ENCODE measurements around the gene U2AF2. TPM values are rescaled to one million over a fixed set of nuclear protein-coding genes. Genes with fewer than 3 reads are reported as not detected.
A peak's percentile ranks its signal among the peaks of the same experiment; 100 is the strongest.

The U2AF2 gene
- total and polyA plus RNA-seq, 2 of the 4 experiments (the other 2 are of a cell fraction): 120 to 260 TPM

- H2BK120ac ChIP-seq (ENCODE audit: low read depth, low read length): no peak overlapping the region
- DNase-seq (peak; percentile 13), ATAC-seq (ENCODE audit: low read depth) (no peak)
- no peak overlapping the region for H3K56ac ChIP-seq (ENCODE audit: extremely low read depth, insufficient read depth, low read length)
- peaks cover 10% of the 10 kb centered on the region for H3K4me1 ChIP-seq (ENCODE audit: control insufficient read depth, insufficient read depth, low read length)
- peaks cover 63% of the 10 kb centered on the region for H4K20me1 ChIP-seq (ENCODE audit: insufficient read depth, low read length)
- no peak overlapping the region for H4K91ac ChIP-seq (ENCODE audit: insufficient read depth, low read depth, low read length)
- peak overlapping the region; percentile 34 for H3K9ac ChIP-seq (ENCODE audit: low read depth, low read length)
- in situ Hi-C loops (cut with MboI; ENCODE audit: low sequenced_read_pairs) (loop anchor here (25.0 kb wide), 1 partner anchor 461 kb away; the partner anchor contains the start of gene ZNF444), dilution Hi-C loops (cut with HindIII; ENCODE audit: low sequenced_read_pairs, unreplicated experiment) (no loop called here), intact Hi-C loops (cut with micrococcal nuclease) (no loop called here)
- H2AK5ac ChIP-seq (ENCODE audit: low read depth, low read length): no peak overlapping the region
- no peak overlapping the region for H4K8ac ChIP-seq (ENCODE audit: low read depth in 2 of 2, low read length in 2 of 2)
- H3K23ac ChIP-seq (ENCODE audit: low read depth, low read length): no peak overlapping the region
- no peak overlapping the region for H3K27ac ChIP-seq (ENCODE audit: insufficient read depth, low read length)
- H3K79me1 ChIP-seq (ENCODE audit: low read depth in 1 of 2, low read length in 2 of 2): peaks cover 13 to 64% of the 10 kb centered on the region in 2 experiments
- 81% methylated on average over 2 of the region's 5 CpGs; no CpG with 5 or more reads in 1 of the 2 experiments for WGBS, 2 experiments (ENCODE audit: extremely low coverage in 2 of 2, insufficient read length in 1 of 2)
- H2AK9ac ChIP-seq (replicated peaks; ENCODE audit: low read depth, low read length, poor library complexity): no peak overlapping the region
- H3K36me3 ChIP-seq (ENCODE audit: control insufficient read depth, insufficient read depth, low read length): peaks cover 37% of the 10 kb centered on the region
- no peaks in the 10 kb centered on the region for H3K9me3 ChIP-seq (ENCODE audit: control insufficient read depth, insufficient read depth, low read length)
- no peak overlapping the region for H2BK15ac ChIP-seq (ENCODE audit: low read depth, low read length)
- ChIA-PET CTCF (no interaction called here), POLR2A (ENCODE audit: unreplicated experiment) (no interaction called here)
- no peaks in the 10 kb centered on the region for H3K27me3 ChIP-seq (ENCODE audit: control insufficient read depth, insufficient read depth, low read length)
- H3K18ac ChIP-seq (ENCODE audit: low read depth, low read length): no peak overlapping the region
- no peak overlapping the region for H4K5ac ChIP-seq (ENCODE audit: low read depth, low read length)
- BruUV-seq (replicated peaks): no TSS peak
- H3K4ac ChIP-seq (ENCODE audit: low read depth, low read length): no peak overlapping the region
- H2BK5ac ChIP-seq (ENCODE audit: low read depth, low read length, poor library complexity, severe bottlenecking): no peak overlapping the region
- H2AFZ ChIP-seq (replicated peaks; ENCODE audit: low read length, poor library complexity): no peak overlapping the region
- H3K14ac ChIP-seq (replicated peaks; ENCODE audit: low read depth, low read length): no peak overlapping the region
- H3K4me2 ChIP-seq (ENCODE audit: low read depth, low read length): peak overlapping the region; percentile 96
- H2BK20ac ChIP-seq (ENCODE audit: low read depth, low read length): no peak overlapping the region
- H3K4me3 ChIP-seq (ENCODE audit: insufficient read depth, low read depth, low read length): 0 out of 2 replicates have a peak overlapping the region, but pooled peaks have one; percentile 4
- TF ChIP-seq CTCF (conservative IDR thresholded peaks at IDR 0.05; ENCODE audit: low read depth, low read length) (peak; percentile 19; the same call in 1 of the 2 replicates), MXI1 (IDR thresholded peaks at IDR 0.05; ENCODE audit: borderline replicate concordance, low read depth, low read length) (no peak)
- H3K9me1 ChIP-seq (ENCODE audit: insufficient read depth, low read length): peaks cover 3% of the 10 kb centered on the region; the same call in 1 of the 2 replicates
These were observed 21.5 kb downstream of the U2AF2 start for GRCh38 chr19:55676383-55676782.
